Nephron (organoid): ENCODE data around the gene SLBP.

Experiments used
- H3K27ac Mint-ChIP-seq, 3 experiments: 2 replicates each; pipeline ENCODE4 v1.8.0; 2020; ENCODE audit warnings: mixed read lengths in 3 of 3, mild to moderate bottlenecking in 2 of 3, moderate library complexity in 1 of 3
- H3K27me3 Mint-ChIP-seq: 2 replicates; pipeline ENCODE4 v1.8.0; 2021; ENCODE audit warnings: low read depth, mild to moderate bottlenecking, moderate library complexity, mixed read lengths
- H3K36me3 Mint-ChIP-seq: 2 replicates; pipeline ENCODE4 v1.8.0; 2020; ENCODE audit warnings: low read depth, mixed read lengths
- H3K4me1 Mint-ChIP-seq: 2 replicates; pipeline ENCODE4 v1.8.0; 2020; ENCODE audit warnings: mixed read lengths
- H3K4me3 Mint-ChIP-seq, 3 experiments: 2 replicates each; pipeline ENCODE4 v1.8.0; 2020; ENCODE audit warnings: mild to moderate bottlenecking in 3 of 3, mixed read lengths in 3 of 3, moderate library complexity in 2 of 3
- H3K9me3 Mint-ChIP-seq: 2 replicates; pipeline ENCODE4 v1.8.0; 2020; ENCODE audit warnings: mixed read lengths
- TF ChIP-seq, protein P1 (sequence below), 3 experiments: fragments of 200-600 bp; sonication (generic); IDR thresholded peaks; one replicate each; pipeline ENCODE4 v1.5.0; 2021; ENCODE audit warnings: antibody characterized with exemption in 3 of 3; ENCODE audit not compliant: unreplicated experiment in 3 of 3

The SLBP gene

DNA sequence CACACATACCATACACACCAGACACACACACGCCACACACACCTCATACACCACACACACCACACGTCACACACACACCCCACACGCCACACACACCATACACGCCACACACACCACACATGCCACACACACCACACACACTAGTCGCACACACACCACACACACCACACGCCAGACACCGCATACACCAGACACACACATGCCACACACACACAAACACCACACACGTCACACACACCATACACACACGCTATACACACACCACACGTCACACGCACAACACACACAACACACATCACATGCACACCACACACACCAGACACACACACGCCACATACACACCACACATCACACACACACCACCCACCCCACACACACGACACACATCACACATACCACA lies 60.0 kb downstream of the SLBP start:
- H3K4me3 Mint-ChIP-seq = no peak overlapping the region
- H3K36me3 Mint-ChIP-seq = no peaks in the 10 kb centered on the region
- H3K27ac Mint-ChIP-seq = no peak overlapping the region
- peaks cover 11% of the 10 kb centered on the region for H3K27me3 Mint-ChIP-seq
- H3K9me3 Mint-ChIP-seq = no peaks in the 10 kb centered on the region
- H3K4me1 Mint-ChIP-seq = peaks cover 4% of the 10 kb centered on the region
- TF ChIP-seq, protein P1, sequence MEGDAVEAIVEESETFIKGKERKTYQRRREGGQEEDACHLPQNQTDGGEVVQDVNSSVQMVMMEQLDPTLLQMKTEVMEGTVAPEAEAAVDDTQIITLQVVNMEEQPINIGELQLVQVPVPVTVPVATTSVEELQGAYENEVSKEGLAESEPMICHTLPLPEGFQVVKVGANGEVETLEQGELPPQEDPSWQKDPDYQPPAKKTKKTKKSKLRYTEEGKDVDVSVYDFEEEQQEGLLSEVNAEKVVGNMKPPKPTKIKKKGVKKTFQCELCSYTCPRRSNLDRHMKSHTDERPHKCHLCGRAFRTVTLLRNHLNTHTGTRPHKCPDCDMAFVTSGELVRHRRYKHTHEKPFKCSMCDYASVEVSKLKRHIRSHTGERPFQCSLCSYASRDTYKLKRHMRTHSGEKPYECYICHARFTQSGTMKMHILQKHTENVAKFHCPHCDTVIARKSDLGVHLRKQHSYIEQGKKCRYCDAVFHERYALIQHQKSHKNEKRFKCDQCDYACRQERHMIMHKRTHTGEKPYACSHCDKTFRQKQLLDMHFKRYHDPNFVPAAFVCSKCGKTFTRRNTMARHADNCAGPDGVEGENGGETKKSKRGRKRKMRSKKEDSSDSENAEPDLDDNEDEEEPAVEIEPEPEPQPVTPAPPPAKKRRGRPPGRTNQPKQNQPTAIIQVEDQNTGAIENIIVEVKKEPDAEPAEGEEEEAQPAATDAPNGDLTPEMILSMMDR (IDR thresholded peaks at IDR 0.05; ENCODE audit: unreplicated experiment in 3 of 3) = no peak

DNA sequence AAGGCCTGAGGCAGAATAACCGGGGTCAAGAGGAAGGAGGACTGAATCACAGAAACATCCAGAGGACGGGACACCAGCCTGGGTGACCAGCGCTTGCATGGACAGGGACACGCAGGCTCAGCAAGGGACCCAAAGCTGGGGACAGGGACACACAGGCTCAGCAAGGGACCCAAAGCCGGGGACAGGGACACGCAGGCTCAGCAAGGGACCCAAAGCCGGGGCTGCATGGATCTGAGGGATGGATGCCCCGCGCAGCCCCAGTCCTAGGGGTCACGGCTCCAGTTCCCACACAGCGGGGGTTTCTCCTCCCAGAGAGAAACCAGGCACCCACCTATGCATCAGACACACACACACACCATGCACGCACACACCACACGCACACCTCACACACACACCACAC lies 60.5 kb downstream of the SLBP start:
- Mint-ChIP-seq H3K4me3 (no peak overlapping the region), H3K27ac (no peak overlapping the region), H3K4me1 (peaks cover 4% of the 10 kb centered on the region), H3K27me3 (peaks cover 11% of the 10 kb centered on the region), H3K9me3 (no peaks in the 10 kb centered on the region), H3K36me3 (no peaks in the 10 kb centered on the region)
- TF ChIP-seq, protein P1 (IDR thresholded peaks at IDR 0.05; ENCODE audit: unreplicated experiment in 3 of 3) = no peak

DNA sequence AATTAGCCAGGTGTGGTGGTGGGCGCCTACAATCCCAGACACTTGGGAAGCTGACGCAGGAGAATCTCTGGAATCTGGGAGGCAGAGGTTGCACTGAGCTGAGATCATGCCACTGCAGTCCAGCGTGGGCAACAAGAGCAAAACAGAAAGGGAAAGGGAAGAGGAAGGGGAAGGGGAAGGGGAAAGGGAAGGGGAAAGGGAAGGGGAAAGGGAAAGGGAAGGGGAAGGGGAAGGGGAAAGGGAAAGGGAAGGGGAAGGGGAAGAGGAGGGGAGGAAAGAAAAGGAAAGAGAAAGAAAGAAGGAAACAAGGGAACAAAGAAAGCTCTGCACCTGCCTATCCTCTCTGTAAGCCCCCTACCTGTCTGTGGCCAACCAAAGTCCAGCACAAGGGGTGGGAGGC lies 63.2 kb downstream of the SLBP start:
- no peak overlapping the region for H3K27ac Mint-ChIP-seq
- peaks cover 11% of the 10 kb centered on the region for H3K27me3 Mint-ChIP-seq
- H3K4me3 Mint-ChIP-seq = no peak overlapping the region
- TF ChIP-seq, protein P1 (IDR thresholded peaks at IDR 0.05; ENCODE audit: unreplicated experiment in 3 of 3) = no peak
- no peaks in the 10 kb centered on the region for H3K36me3 Mint-ChIP-seq
- H3K4me1 Mint-ChIP-seq = peaks cover 6% of the 10 kb centered on the region
- no peaks in the 10 kb centered on the region for H3K9me3 Mint-ChIP-seq

DNA sequence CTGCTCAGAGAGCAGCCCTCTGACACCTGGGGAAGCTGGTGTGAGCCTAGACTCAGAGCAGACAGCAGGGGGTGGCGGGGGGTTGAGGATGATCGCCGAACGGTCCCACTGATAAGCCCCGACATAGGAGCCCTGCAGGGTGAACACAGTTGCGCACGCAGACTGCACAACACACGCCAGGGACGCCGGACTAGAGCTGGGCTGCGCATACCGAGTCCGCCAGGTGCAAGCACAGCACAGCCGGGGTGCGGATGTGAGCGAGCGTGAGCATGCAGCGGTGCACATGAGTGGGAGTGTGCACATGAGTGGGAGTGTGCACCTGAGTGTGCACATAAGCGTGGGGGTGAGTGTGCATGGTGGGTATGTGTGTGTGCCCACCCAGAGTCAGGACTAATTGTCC lies 64.7 kb downstream of the SLBP start:
- TF ChIP-seq, protein P1 (IDR thresholded peaks at IDR 0.05; ENCODE audit: unreplicated experiment in 3 of 3) = no peak
- Mint-ChIP-seq H3K4me3 (no peak overlapping the region), H3K4me1 (peaks cover 6% of the 10 kb centered on the region), H3K27me3 (peaks cover 11% of the 10 kb centered on the region), H3K36me3 (no peaks in the 10 kb centered on the region), H3K27ac (no peak overlapping the region), H3K9me3 (no peaks in the 10 kb centered on the region)

DNA sequence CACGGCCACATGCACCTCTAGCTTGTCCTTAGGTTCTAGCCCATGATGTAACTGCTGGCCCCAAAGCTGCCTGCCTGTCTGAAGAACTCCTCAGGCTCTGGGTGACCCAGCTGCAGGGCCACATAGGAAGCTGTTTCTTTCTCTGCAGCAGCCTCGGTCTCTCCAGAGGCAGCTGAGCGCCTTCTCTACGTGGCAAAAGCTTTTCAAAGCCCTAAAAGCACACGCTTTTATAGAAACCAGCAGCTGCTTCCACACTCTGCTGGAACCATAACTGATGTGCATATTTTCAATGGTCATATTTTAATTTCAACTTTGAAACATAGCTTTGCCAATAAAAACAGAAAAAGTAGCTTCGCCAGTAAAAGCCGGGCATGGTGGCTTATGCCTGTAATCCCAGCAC lies 65.4 kb downstream of the SLBP start:
- peaks cover 11% of the 10 kb centered on the region for H3K27me3 Mint-ChIP-seq
- TF ChIP-seq, protein P1 (IDR thresholded peaks at IDR 0.05; ENCODE audit: unreplicated experiment in 3 of 3) = no peak
- H3K9me3 Mint-ChIP-seq = no peaks in the 10 kb centered on the region
- H3K4me1 Mint-ChIP-seq = peaks cover 6% of the 10 kb centered on the region
- no peak overlapping the region for H3K27ac Mint-ChIP-seq
- H3K4me3 Mint-ChIP-seq = no peak overlapping the region
- no peaks in the 10 kb centered on the region for H3K36me3 Mint-ChIP-seq

DNA sequence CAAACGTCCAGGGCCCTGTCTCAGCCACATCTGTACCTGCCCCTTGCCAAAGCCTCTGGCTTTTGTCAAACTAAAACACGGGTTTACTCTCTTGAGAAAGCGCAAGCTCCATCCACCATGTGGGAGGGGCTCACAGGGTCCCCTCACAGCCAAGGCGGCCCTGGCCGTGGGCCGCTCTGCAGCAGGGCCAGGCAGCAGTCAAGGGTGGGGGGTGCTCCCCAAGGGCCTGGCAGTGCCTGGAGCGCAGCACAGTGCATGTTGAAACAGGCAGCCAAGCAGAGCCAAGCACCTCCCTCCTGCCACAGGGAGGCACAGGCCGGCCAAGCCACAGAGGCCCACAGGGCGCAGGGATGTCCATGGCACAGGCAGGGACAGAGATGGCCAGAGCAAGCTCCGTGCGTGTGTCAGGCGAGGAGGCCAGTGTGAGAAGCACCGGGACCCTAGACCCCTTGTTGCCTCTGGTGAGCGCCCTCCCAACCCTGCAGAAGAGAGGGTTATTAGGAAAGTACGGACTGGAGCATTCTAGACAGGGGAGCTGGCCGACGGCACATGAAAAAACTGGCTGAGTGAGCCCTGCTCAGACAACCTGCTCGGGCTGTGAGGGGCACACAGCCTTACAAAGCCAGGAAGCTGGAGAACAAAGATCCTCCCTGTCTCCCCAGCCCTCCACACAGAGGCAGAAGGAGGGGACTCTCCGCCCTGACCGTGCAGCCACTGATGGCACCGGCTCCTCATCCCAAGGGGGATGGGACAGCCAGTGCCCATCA lies 67.0 kb downstream of the SLBP start:
- TF ChIP-seq, protein P1 (IDR thresholded peaks at IDR 0.05; ENCODE audit: unreplicated experiment in 3 of 3) = no peak
- H3K27ac Mint-ChIP-seq = peak overlapping the region; percentile 35 to 62 (median 42)
- peaks cover 6% of the 10 kb centered on the region for H3K4me1 Mint-ChIP-seq
- no peaks in the 10 kb centered on the region for H3K36me3 Mint-ChIP-seq
- H3K27me3 Mint-ChIP-seq = peaks cover 11% of the 10 kb centered on the region
- H3K9me3 Mint-ChIP-seq = no peaks in the 10 kb centered on the region
- H3K4me3 Mint-ChIP-seq = peak overlapping the region in 2 of 3 experiments; percentile 46 to 55
